Inflammatory macrophage treated with lipopolysaccharide for 1 hour (primary cell): Measurements from ENCODE around the gene TAPBP.

Experiments
- DNase-seq, 2 donors: peaks; one replicate each; pipeline ENCODE4 v3.0.0-alpha.2; 2020 to 2022

Gene TAPBP

GRCh38 chr6:33318426-33319073 is 4.7 kb upstream of the TAPBP start:
- DNase-seq: no peak

- peak; percentile 98 to 99 for DNase-seq
These were observed 4.0 kb upstream of the TAPBP start, which contains the start of gene ZBTB22 for GRCh38 chr6:33317669-33318425. TSS of gene ZBTB22 (minus strand) at chr6:33317744. CDS start at chr6:33316916, 828 bp downstream.

GRCh38 chr6:33317419-33317668 is 3.5 kb upstream of the TAPBP start:
- DNase-seq: no peak

- no peak for DNase-seq
These were observed 2.9 kb upstream of the TAPBP start for GRCh38 chr6:33316603-33317418.

GRCh38 chr6:33315793-33316602 is 2.1 kb upstream of the TAPBP start:
- DNase-seq: no peak

- DNase-seq: no peak
These were observed 1.3 kb upstream of the TAPBP start for GRCh38 chr6:33314943-33315792.

- peak; percentile 97 to 98 for DNase-seq
These were observed 651 bp upstream of the TAPBP start for GRCh38 chr6:33314515-33314942.

GRCh38 chr6:33313105-33313708 is 671 bp downstream of the TAPBP start:
- DNase-seq: peak; percentile 77 to 80

- DNase-seq: peak; percentile 59 to 82
These were observed 1.3 kb downstream of the TAPBP start for GRCh38 chr6:33312361-33313104.

- DNase-seq: no peak
These were observed 7.5 kb downstream of the TAPBP start for GRCh38 chr6:33306356-33306755.

GRCh38 chr6:33305052-33305451 is 8.8 kb downstream of the TAPBP start:
- no peak for DNase-seq

GRCh38 chr6:33304216-33304615 is 9.7 kb downstream of the TAPBP start:
- no peak for DNase-seq

GRCh38 chr6:33301877-33302276 is 12.0 kb downstream of the TAPBP start:
- DNase-seq: no peak

- peak; percentile 93 to 97 for DNase-seq
These were observed 14.5 kb downstream of the TAPBP start for GRCh38 chr6:33299237-33299944.

- DNase-seq: peak in 1 of 2 donors; percentile 57
These were observed 15.1 kb downstream of the TAPBP start, which contains the start of gene RGL2 for GRCh38 chr6:33298773-33299236. TSS of gene RGL2 (minus strand) at chr6:33298942. CDS start at chr6:33298610, 332 bp downstream.

GRCh38 chr6:33297956-33298772 is 15.7 kb downstream of the TAPBP start:
- peak; percentile 74 for DNase-seq

- peak in 1 of 2 donors; percentile 12 for DNase-seq
These were observed 16.4 kb downstream of the TAPBP start for GRCh38 chr6:33297406-33297955.

GRCh38 chr6:33296797-33297405 is 17.0 kb downstream of the TAPBP start:
- DNase-seq: no peak
